IPS-15b (cell line): ENCODE results near the gene PTAR1.
A peak's percentile ranks its signal among the peaks of the same experiment; 100 is the strongest.
"Not testable (repeated sequence)": the region's sequence is repeated elsewhere in the genome, so short reads cannot be mapped to it uniquely, and the experiment has no call there.

Source experiments
- H3K27me3 ChIP-seq: one replicate; pipeline ENCODE4 v1.6.1; 2013; ENCODE audit warnings: low read length; ENCODE audit not compliant: control insufficient read depth, insufficient read depth
- H3K36me3 ChIP-seq: one replicate; pipeline ENCODE4 v1.6.1; 2013; ENCODE audit warnings: low read length; ENCODE audit not compliant: control insufficient read depth, insufficient read depth
- H3K4me1 ChIP-seq: one replicate; pipeline ENCODE4 v1.6.1; 2013; ENCODE audit warnings: mild to moderate bottlenecking, low read length; ENCODE audit not compliant: control insufficient read depth, insufficient read depth
- H3K4me3 ChIP-seq: one replicate; pipeline ENCODE4 v1.5.1; 2013; ENCODE audit warnings: low read depth, low read length
- H3K9ac ChIP-seq: one replicate; pipeline ENCODE4 v1.6.1; 2013; ENCODE audit warnings: low read depth, mild to moderate bottlenecking, low read length
- H3K9me3 ChIP-seq: one replicate; pipeline ENCODE4 v1.6.1; 2013; ENCODE audit warnings: mild to moderate bottlenecking, low read length; ENCODE audit not compliant: control insufficient read depth, insufficient read depth

The PTAR1 gene, protein sequence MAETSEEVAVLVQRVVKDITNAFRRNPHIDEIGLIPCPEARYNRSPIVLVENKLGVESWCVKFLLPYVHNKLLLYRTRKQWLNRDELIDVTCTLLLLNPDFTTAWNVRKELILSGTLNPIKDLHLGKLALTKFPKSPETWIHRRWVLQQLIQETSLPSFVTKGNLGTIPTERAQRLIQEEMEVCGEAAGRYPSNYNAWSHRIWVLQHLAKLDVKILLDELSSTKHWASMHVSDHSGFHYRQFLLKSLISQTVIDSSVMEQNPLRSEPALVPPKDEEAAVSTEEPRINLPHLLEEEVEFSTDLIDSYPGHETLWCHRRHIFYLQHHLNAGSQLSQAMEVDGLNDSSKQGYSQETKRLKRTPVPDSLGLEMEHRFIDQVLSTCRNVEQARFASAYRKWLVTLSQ

GRCh38 chr9:69759421-69760277 lies at the start of gene PTAR1:
Gene PTAR1 (minus strand): TSS chr9:69760011. CDS start chr9:69759938, 73 bp downstream.
- Histone ChIP-seq H3K27me3 (no peaks in the 10 kb centered on the region), H3K9ac (peak within 1 kb of the TSS; percentile 84), H3K4me3 (peak within 1 kb of the TSS; percentile 75), H3K4me1 (peaks cover 24% of the 10 kb centered on the region), H3K9me3 (no peaks in the 10 kb centered on the region), H3K36me3 (no peaks in the 10 kb centered on the region)

DNA sequence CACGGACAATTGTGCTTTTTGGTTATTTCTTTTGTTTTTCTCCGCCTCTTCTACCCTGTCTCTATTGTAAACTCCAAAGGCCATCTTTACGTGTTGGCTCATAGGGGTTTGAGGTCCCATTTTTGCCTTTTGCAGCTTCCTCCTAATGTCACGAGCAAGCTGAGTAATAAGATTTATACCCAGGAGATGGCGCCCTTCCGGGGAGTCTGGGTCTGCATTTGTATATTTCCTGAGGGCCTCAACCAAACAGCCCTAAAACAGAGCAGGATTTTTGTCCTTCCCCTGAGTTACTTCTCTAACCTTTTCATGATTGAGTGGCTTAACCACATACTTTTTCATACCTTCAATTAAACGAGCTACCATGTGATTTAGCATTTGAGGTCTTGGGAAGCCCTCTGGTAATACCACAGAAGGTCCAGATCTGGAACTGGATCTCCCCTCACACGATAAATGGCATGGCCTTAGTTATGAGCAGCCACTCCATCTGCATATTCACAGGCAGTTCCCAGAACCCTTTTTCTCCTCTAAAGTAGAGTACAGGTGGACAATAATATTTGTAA lies 49.6 kb upstream of the PTAR1 start:
- no peaks in the 10 kb centered on the region for H3K9me3 ChIP-seq
- H3K36me3 ChIP-seq: no peaks in the 10 kb centered on the region
- H3K4me3 ChIP-seq: no peak overlapping the region
- no peak overlapping the region for H3K9ac ChIP-seq
- H3K27me3 ChIP-seq: no peaks in the 10 kb centered on the region
- no peaks in the 10 kb centered on the region for H3K4me1 ChIP-seq

DNA sequence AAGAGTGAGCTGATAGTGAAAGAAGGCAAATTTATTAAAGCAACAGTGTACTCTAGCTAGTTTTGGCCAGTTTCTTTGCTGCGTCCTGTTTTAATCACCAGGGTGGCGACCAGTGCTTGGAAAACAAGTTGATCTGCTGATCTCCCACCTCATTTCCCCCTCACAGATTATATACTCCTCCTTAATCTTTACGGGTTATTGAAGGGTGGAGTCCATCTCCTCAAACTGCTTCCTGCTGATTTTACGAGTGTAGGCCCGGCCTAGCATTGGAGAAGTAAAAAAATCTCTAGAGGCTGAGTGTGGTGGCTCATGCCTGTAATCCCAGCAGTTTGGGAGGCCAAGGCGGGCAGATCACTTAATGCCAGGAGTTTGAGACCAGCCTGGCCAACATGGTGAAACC lies 46.8 kb upstream of the PTAR1 start:
- Histone ChIP-seq H3K9ac (no peak overlapping the region), H3K36me3 (no peaks in the 10 kb centered on the region)

GRCh38 chr9:69805962-69806515 lies 46.2 kb upstream of the PTAR1 start:
- Histone ChIP-seq H3K27me3 (no peaks in the 10 kb centered on the region), H3K9me3 (no peaks in the 10 kb centered on the region), H3K4me1 (no peaks in the 10 kb centered on the region), H3K9ac (no peak overlapping the region), H3K36me3 (no peaks in the 10 kb centered on the region), H3K4me3 (no peak overlapping the region)

More for the DNA sequence above, 46.8 kb upstream of the PTAR1 start:
- no peaks in the 10 kb centered on the region for H3K27me3 ChIP-seq
- no peak overlapping the region for H3K4me3 ChIP-seq
- H3K4me1 ChIP-seq: no peaks in the 10 kb centered on the region
- no peaks in the 10 kb centered on the region for H3K9me3 ChIP-seq

- Histone ChIP-seq H3K9ac (no peak overlapping the region), H3K4me1 (no peaks in the 10 kb centered on the region), H3K27me3 (no peaks in the 10 kb centered on the region), H3K36me3 (no peaks in the 10 kb centered on the region), H3K9me3 (no peaks in the 10 kb centered on the region), H3K4me3 (no peak overlapping the region)
These were observed 42.2 kb upstream of the PTAR1 start for GRCh38 chr9:69801989-69802388.

GRCh38 chr9:69800027-69800426 lies 40.2 kb upstream of the PTAR1 start:
- not testable (repeated sequence) for H3K9me3 ChIP-seq, H3K27me3 ChIP-seq, H3K4me1 ChIP-seq, H3K9ac ChIP-seq, H3K36me3 ChIP-seq, H3K4me3 ChIP-seq

GRCh38 chr9:69799521-69799920 lies 39.7 kb upstream of the PTAR1 start:
- H3K9me3 ChIP-seq, H3K4me1 ChIP-seq, H3K4me3 ChIP-seq, H3K9ac ChIP-seq, H3K27me3 ChIP-seq, H3K36me3 ChIP-seq: not testable (repeated sequence)

GRCh38 chr9:69798744-69799143 lies 38.9 kb upstream of the PTAR1 start:
- no peaks in the 10 kb centered on the region for H3K36me3 ChIP-seq
- no peaks in the 10 kb centered on the region for H3K4me1 ChIP-seq
- H3K9ac ChIP-seq: no peak overlapping the region
- no peak overlapping the region for H3K4me3 ChIP-seq
- H3K27me3 ChIP-seq: no peaks in the 10 kb centered on the region
- no peaks in the 10 kb centered on the region for H3K9me3 ChIP-seq

GRCh38 chr9:69797675-69798074 lies 37.9 kb upstream of the PTAR1 start:
- Histone ChIP-seq H3K36me3 (no peaks in the 10 kb centered on the region), H3K27me3 (no peaks in the 10 kb centered on the region), H3K4me1 (no peaks in the 10 kb centered on the region), H3K9me3 (no peaks in the 10 kb centered on the region), H3K9ac (no peak overlapping the region), H3K4me3 (no peak overlapping the region)

DNA sequence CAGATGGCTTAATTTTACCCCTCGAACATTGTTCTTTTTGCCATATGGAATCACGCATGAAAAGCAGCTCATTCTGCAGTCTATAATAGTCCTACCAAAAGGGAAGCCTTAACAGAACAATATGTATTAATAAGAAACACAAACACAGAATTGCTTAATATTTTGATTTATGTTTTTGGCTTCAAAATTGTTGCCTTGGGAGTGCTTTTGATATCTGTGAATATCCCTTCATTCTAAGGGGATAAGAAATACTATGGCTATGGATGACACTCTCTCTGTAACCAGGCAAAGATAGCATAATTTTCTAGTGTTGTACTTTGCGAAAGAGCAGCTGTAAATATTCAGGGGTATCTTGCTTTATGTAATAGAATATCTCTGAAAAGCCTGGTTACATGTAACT lies 34.5 kb upstream of the PTAR1 start:
- Histone ChIP-seq H3K27me3 (no peaks in the 10 kb centered on the region), H3K36me3 (no peaks in the 10 kb centered on the region), H3K4me3 (no peak overlapping the region), H3K9ac (no peak overlapping the region), H3K4me1 (no peaks in the 10 kb centered on the region), H3K9me3 (no peaks in the 10 kb centered on the region)

GRCh38 chr9:69785757-69786156 lies 25.9 kb upstream of the PTAR1 start:
- H3K9ac ChIP-seq: no peak overlapping the region
- H3K36me3 ChIP-seq: no peaks in the 10 kb centered on the region
- H3K9me3 ChIP-seq: no peaks in the 10 kb centered on the region
- no peaks in the 10 kb centered on the region for H3K4me1 ChIP-seq
- no peak overlapping the region for H3K4me3 ChIP-seq
- no peaks in the 10 kb centered on the region for H3K27me3 ChIP-seq
